Melanocyte of skin (primary cell): ENCODE measurements around the gene OR6M1. TPM values are rescaled to one million over a fixed set of nuclear protein-coding genes. Genes with fewer than 3 reads are reported as not detected.

ENCODE experiments used
- small RNA-seq, 2 donors: library from RNA; depleted of rRNA; stranded (forward); fragments of <200 nt; gene quantifications; one replicate each; pipeline ENCODE3, GENCODE V24; 2012
- total RNA-seq, 2 donors: library from RNA; depleted of rRNA; stranded (reverse); fragments of >200 nt; gene quantifications; 2 replicates each; pipeline ENCODE4 v1.2.3, GENCODE V29; 2012

OR6M1 gene, protein sequence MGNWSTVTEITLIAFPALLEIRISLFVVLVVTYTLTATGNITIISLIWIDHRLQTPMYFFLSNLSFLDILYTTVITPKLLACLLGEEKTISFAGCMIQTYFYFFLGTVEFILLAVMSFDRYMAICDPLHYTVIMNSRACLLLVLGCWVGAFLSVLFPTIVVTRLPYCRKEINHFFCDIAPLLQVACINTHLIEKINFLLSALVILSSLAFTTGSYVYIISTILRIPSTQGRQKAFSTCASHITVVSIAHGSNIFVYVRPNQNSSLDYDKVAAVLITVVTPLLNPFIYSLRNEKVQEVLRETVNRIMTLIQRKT
- not detected for total RNA-seq

DNA sequence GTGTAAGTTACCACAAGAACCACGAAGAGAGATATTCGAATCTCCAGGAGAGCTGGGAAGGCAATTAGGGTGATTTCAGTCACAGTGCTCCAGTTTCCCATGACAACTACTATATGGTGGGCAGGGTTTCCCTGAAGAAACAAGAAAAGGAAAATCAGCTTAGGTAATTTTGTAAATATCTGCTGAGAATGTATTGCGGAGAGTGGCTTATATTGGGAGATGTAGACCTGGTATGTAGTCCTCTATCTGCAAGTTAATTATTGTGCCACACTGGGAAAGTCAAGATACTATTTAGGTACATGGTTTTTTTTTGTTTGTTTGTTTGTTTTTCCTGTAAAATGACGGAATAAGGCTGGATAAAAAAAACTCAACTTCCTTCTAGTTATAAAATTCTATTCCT, at the start of gene OR6M1:
Gene OR6M1 (minus strand): TSS at position 101 of the 400 bp plus-strand sequence. CDS start 0 bp downstream, at position 101.

Small RNA genes lying within 50 kb of the gene (small RNA-seq; reads per million reads assigned to genes)
- 0.23 to 0.39 reads per million in 2 donors for gene RNU1-21P

Other genes with a start within 250 kb of the OR6M1 start
- under 1 TPM; under 0.01 TPM for gene SCN3B, start 151.7 kb downstream of the OR6M1 start, total RNA-seq
- 1 to 10 TPM; 4.1 to 7.3 TPM for gene ZNF202, start 64.7 kb downstream of the OR6M1 start, total RNA-seq
- gene OR6X1, start 51.8 kb downstream of the OR6M1 start, total RNA-seq: not detected
- gene TMEM225, start 79.3 kb upstream of the OR6M1 start, total RNA-seq: not detected
- gene OR8D4, start 95.8 kb upstream of the OR6M1 start, total RNA-seq: not detected
- not detected for gene OR4D5, start 133.3 kb upstream of the OR6M1 start, total RNA-seq
- not detected for gene OR6T1, start 137.5 kb upstream of the OR6M1 start, total RNA-seq
- gene OR10S1, start 171.4 kb upstream of the OR6M1 start, total RNA-seq: not detected
- not detected for gene OR10G6, start 188.8 kb upstream of the OR6M1 start, total RNA-seq
- not detected for gene OR10G4, start 206.6 kb upstream of the OR6M1 start, total RNA-seq
- not detected for gene OR10G9, start 216.7 kb upstream of the OR6M1 start, total RNA-seq
- gene OR10G8, start 220.4 kb upstream of the OR6M1 start, total RNA-seq: not detected
- not detected for gene OR10G7, start 235.0 kb upstream of the OR6M1 start, total RNA-seq